B cell (primary cell): ENCODE results near the gene SLC51B. TPM values are rescaled to one million over a fixed set of nuclear protein-coding genes. Genes with fewer than 3 reads are reported as not detected.

Source experiments
- ATAC-seq: fragments of 200-7000 bp; cut with Tn5 transposase; one replicate; pipeline ENCODE4 v1.10.0; 2021; ENCODE audit warnings: low read depth, mild to moderate bottlenecking, moderate number of reproducible peaks, moderate library complexity
- CTCF ChIA-PET: fragments of 350-600 bp; sonication (Branson Sonifier 250); formaldehyde crosslinking; loops from one replicate; lab custom pipeline; 2021; ENCODE audit warnings: antibody characterized with exemption, inconsistent platforms; lab: Charles Lee
- POLR2A ChIA-PET: fragments of 350-600 bp; sonication (Branson Sonifier 250); formaldehyde crosslinking; loops from one replicate; lab custom pipeline; 2021; ENCODE audit warnings: antibody characterized with exemption; lab: Charles Lee
- DNase-seq: peaks from one replicate; pipeline ENCODE4 v3.0.0; 2013
- H2AFZ ChIP-seq: 2 replicates; pipeline ENCODE4 v1.6.1; 2012; ENCODE audit warnings: mild to moderate bottlenecking, low read depth, low read length; ENCODE audit not compliant: insufficient read depth, poor library complexity, severe bottlenecking
- H3K27ac ChIP-seq, 2 donors: 1 replicate in 1 of 2; 2 replicates in 1 of 2; pipeline ENCODE4 v1.5.1; 2012 to 2013; ENCODE audit warnings: low read length in 2 of 2, mild to moderate bottlenecking in 2 of 2, moderate library complexity in 1 of 2
- H3K27me3 ChIP-seq, 4 experiments: fragments of 200-600 bp in 1 of 4; sonication (generic) in 1 of 4; replicated peaks in 1 of 4; 1 replicate in 2 of 4; 2 replicates in 2 of 4; pipeline versions ENCODE4 v1.6.1 to v1.7.0; 2013 to 2016; ENCODE audit warnings: low read length in 3 of 4, mild to moderate bottlenecking in 2 of 4, mixed read lengths in 1 of 4, moderate library complexity in 1 of 4; ENCODE audit not compliant: insufficient read depth in 4 of 4, control insufficient read depth in 3 of 4; ENCODE audit errors: control extremely low read depth in 1 of 4
- H3K36me3 ChIP-seq, 2 experiments: replicated peaks in 1 of 2; 1 replicate in 1 of 2; 2 replicates in 1 of 2; pipeline versions ENCODE4 v1.6.1 to v1.7.1; 2013; ENCODE audit warnings: low read length in 1 of 2; ENCODE audit not compliant: insufficient read depth in 2 of 2, control insufficient read depth in 1 of 2; ENCODE audit errors: control extremely low read depth in 1 of 2, extremely low read depth in 1 of 2
- H3K4me1 ChIP-seq, 2 donors: fragments of 200-600 bp in 1 of 2; sonication (generic) in 1 of 2; 1 replicate in 1 of 2; 2 replicates in 1 of 2; pipeline versions ENCODE4 v1.5.1 to v1.6.1; 2013 to 2017; ENCODE audit warnings: low read length in 2 of 2; ENCODE audit not compliant: control insufficient read depth in 2 of 2, insufficient read depth in 2 of 2
- H3K4me2 ChIP-seq: replicated peaks from 2 replicates; pipeline ENCODE3; 2012; ENCODE audit warnings: mild to moderate bottlenecking, low read depth, low read length; ENCODE audit not compliant: poor library complexity, severe bottlenecking
- H3K4me3 ChIP-seq, 5 experiments: fragments of 200-600 bp in 1 of 5; sonication (generic) in 1 of 5; 1 replicate in 3 of 5; 2 replicates in 2 of 5; pipeline versions ENCODE4 v1.5.1 to v1.7.0; 2011 to 2016; ENCODE audit warnings: low read length in 4 of 5, mild to moderate bottlenecking in 4 of 5, low read depth in 2 of 5, control low read depth in 1 of 5, moderate library complexity in 1 of 5; ENCODE audit not compliant: insufficient read depth in 1 of 5; ENCODE audit errors: control extremely low read depth in 1 of 5, extremely low read depth in 1 of 5
- H3K79me2 ChIP-seq: fragments of 200-600 bp; sonication (generic); one replicate; pipeline ENCODE4 v1.6.0; 2016; ENCODE audit warnings: low read length; ENCODE audit not compliant: control insufficient read depth, insufficient read depth
- H3K9ac ChIP-seq: fragments of 200-600 bp; sonication (generic); 2 replicates; pipeline ENCODE4 v1.6.1; 2017; ENCODE audit warnings: mild to moderate bottlenecking, low read length, moderate library complexity
- H3K9me3 ChIP-seq, 3 donors: one replicate each; pipeline versions ENCODE4 v1.6.1 to v1.7.1; 2013; ENCODE audit warnings: low read length in 2 of 3; ENCODE audit not compliant: control insufficient read depth in 2 of 3, insufficient read depth in 1 of 3; ENCODE audit errors: control extremely low read depth in 1 of 3
- H4K20me1 ChIP-seq: 2 replicates; pipeline ENCODE4 v1.6.0; 2012; ENCODE audit warnings: mild to moderate bottlenecking, low read length; ENCODE audit not compliant: insufficient read depth, control insufficient read depth, poor library complexity, severe bottlenecking
- H3K27ac Mint-ChIP-seq: one replicate; pipeline ENCODE4 v1.8.0; 2021; ENCODE audit warnings: mixed read lengths
- H3K27me3 Mint-ChIP-seq: one replicate; pipeline ENCODE4 v1.8.0; 2021; ENCODE audit warnings: mixed read lengths
- H3K4me1 Mint-ChIP-seq: one replicate; pipeline ENCODE4 v1.8.0; 2021; ENCODE audit warnings: mixed read lengths
- H3K4me3 Mint-ChIP-seq: one replicate; pipeline ENCODE4 v1.8.0; 2021; ENCODE audit warnings: mixed read lengths
- H3K9me3 Mint-ChIP-seq: one replicate; pipeline ENCODE4 v1.8.0; 2022; ENCODE audit warnings: mixed read lengths; ENCODE audit not compliant: insufficient read depth
- CTCF ChIP-seq: fragments of 200-600 bp; IDR thresholded peaks from one replicate; pipeline ENCODE4 v1.8.0; 2022; ENCODE audit warnings: antibody characterized with exemption, mild to moderate bottlenecking
- EZH2 ChIP-seq: IDR thresholded peaks from 2 replicates; pipeline ENCODE4 v1.6.1; 2012; ENCODE audit warnings: borderline replicate concordance, low read depth, mild to moderate bottlenecking, moderate library complexity, low read length; ENCODE audit not compliant: insufficient read depth, poor library complexity, severe bottlenecking
- WGBS: methylation state at CpG from one replicate; pipeline ENCODE4 v1.1.5; 2013; ENCODE audit warnings: missing lambda C conversion rate; ENCODE audit not compliant: insufficient coverage; 5-methylcytosine and 5-hydroxymethylcytosine counted together
- intact Hi-C: fragments of 100-400 bp; cut with micrococcal nuclease; formaldehyde crosslinking; loops from one replicate; pipeline ENCODE4 v1.10.0; 2022
- polyA plus RNA-seq: library from polyadenylated mRNA; depleted of rRNA; stranded (reverse); fragments of >200 nt; gene quantifications from 2 replicates; pipeline ENCODE4 v1.2.3, GENCODE V29; 2012
- total RNA-seq, 2 donors: library from RNA; stranded (reverse); fragments of 120-200 nt in 1 of 2; gene quantifications; 1 replicate in 1 of 2; 2 replicates in 1 of 2; pipeline versions ENCODE4 v1.2.3 to v1.2.4, GENCODE V29; 2013 to 2022

Gene SLC51B
- total and polyA plus RNA-seq, 2 donors (not counting 1 experiment from before 2014, with no cell fraction given): not detected

GRCh38 chr15:65101891-65102708 lies 56.9 kb downstream of the SLC51B start:
- no peak for ATAC-seq
- ChIA-PET POLR2A (no interaction called here), CTCF (interaction anchor here (0.8 to 1.9 kb wide), 8 partner anchors 9 to 83 kb away, joined by 3 to 7 read pairs (median 4); partner anchors contain the start of gene UBAP1L)
- Mint-ChIP-seq H3K4me3 (no peak overlapping the region), H3K4me1 (no peaks in the 10 kb centered on the region), H3K27ac (no peak overlapping the region), H3K9me3 (no peaks in the 10 kb centered on the region), H3K27me3 (no peaks in the 10 kb centered on the region)
- no peak for TF ChIP-seq EZH2
- TF ChIP-seq CTCF: no peak
- H3K9me3 ChIP-seq: no peaks in the 10 kb centered on the region
- 93% methylated on average over 72 of the region's 75 CpGs for WGBS
- H3K4me1 ChIP-seq: no peaks in the 10 kb centered on the region
- no peak overlapping the region for H3K9ac ChIP-seq
- no peak overlapping the region for H3K27ac ChIP-seq
- no peak overlapping the region for H3K4me3 ChIP-seq
- no peak for DNase-seq
- H3K79me2 ChIP-seq: no peaks in the 10 kb centered on the region
- no peaks in the 10 kb centered on the region for H4K20me1 ChIP-seq
- peaks cover 1 to 26% of the 10 kb centered on the region in 2 experiments for H3K36me3 ChIP-seq
- no peak overlapping the region for H2AFZ ChIP-seq
- H3K27me3 ChIP-seq: no peaks in the 10 kb centered on the region
- H3K4me2 ChIP-seq: no peak overlapping the region
- intact Hi-C loops: no loop called here

GRCh38 chr15:65102912-65103311 lies 57.7 kb downstream of the SLC51B start:
- ChIA-PET POLR2A (no interaction called here), CTCF (interaction anchor here (0.8 to 1.9 kb wide), 2 partner anchors 32 to 69 kb away, joined by 3 to 7 read pairs; no protein-coding TSS in a partner anchor)
- intact Hi-C loops: no loop called here
- ATAC-seq (no peak), DNase-seq (no peak)
- Histone ChIP-seq H4K20me1 (no peaks in the 10 kb centered on the region), H3K9ac (no peak overlapping the region), H3K27me3 (no peaks in the 10 kb centered on the region), H3K4me1 (no peaks in the 10 kb centered on the region), H3K9me3 (no peaks in the 10 kb centered on the region), H3K79me2 (no peaks in the 10 kb centered on the region), H3K36me3 (peaks cover 1 to 26% of the 10 kb centered on the region in 2 experiments), H3K4me3 (no peak overlapping the region), H3K27ac (no peak overlapping the region), H3K4me2 (no peak overlapping the region), H2AFZ (no peak overlapping the region)
- Mint-ChIP-seq H3K27me3 (no peaks in the 10 kb centered on the region), H3K4me3 (no peak overlapping the region), H3K4me1 (no peaks in the 10 kb centered on the region), H3K27ac (no peak overlapping the region), H3K9me3 (no peaks in the 10 kb centered on the region)
- WGBS: 90% methylated on average over 2 of the region's 3 CpGs
- TF ChIP-seq EZH2 (no peak), CTCF (no peak)
